ENCODE measurements around the gene ARAP1. TPM values are rescaled to one million over a fixed set of nuclear protein-coding genes. Genes with fewer than 3 reads are reported as not detected.

ARAP1 gene
- total RNA-seq, 1 donor from 2014 or later = 17.6 TPM

DNA sequence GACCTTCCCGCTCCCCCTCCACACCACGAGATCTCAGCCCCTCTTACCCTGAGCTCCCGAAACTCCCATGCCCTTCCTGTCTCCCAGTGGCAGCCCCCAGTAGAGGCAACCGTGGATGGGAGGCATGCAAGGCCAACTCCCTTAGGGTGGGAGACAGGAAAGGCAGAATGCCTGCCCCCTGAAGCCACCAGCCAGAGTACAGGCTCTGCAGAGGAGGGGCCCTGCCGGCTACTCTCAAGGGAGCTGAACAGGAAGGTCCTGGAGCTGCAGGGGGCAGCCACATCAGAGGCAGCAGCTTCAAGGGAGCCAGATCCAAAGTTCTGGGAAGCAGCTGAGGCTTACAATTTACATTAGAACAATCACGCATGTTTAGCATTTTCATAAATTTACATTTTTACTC lies 116.3 kb downstream of the ARAP1 start:
- H3K4me3 ChIP-seq = no peak overlapping the region
- H3K4me1 Mint-ChIP-seq = peaks cover 19% of the 10 kb centered on the region
- H3K27ac ChIP-seq = no peak overlapping the region
- no peak overlapping the region for H3K4me2 ChIP-seq
- peaks cover 4% of the 10 kb centered on the region for H3F3A ChIP-seq (ENCODE audit: low read depth)
- TF ChIP-seq EZH2 (IDR thresholded peaks at IDR 0.05) = no peak
- TF ChIP-seq EZH2phosphoT487 (IDR thresholded peaks at IDR 0.05) = no peak
- TF ChIP-seq, protein P1, sequence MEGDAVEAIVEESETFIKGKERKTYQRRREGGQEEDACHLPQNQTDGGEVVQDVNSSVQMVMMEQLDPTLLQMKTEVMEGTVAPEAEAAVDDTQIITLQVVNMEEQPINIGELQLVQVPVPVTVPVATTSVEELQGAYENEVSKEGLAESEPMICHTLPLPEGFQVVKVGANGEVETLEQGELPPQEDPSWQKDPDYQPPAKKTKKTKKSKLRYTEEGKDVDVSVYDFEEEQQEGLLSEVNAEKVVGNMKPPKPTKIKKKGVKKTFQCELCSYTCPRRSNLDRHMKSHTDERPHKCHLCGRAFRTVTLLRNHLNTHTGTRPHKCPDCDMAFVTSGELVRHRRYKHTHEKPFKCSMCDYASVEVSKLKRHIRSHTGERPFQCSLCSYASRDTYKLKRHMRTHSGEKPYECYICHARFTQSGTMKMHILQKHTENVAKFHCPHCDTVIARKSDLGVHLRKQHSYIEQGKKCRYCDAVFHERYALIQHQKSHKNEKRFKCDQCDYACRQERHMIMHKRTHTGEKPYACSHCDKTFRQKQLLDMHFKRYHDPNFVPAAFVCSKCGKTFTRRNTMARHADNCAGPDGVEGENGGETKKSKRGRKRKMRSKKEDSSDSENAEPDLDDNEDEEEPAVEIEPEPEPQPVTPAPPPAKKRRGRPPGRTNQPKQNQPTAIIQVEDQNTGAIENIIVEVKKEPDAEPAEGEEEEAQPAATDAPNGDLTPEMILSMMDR (IDR thresholded peaks at IDR 0.05) = no peak
- no peaks in the 10 kb centered on the region for H3K9me3 ChIP-seq (ENCODE audit: low read depth)
- H3K27me3 ChIP-seq = peaks cover 44% of the 10 kb centered on the region
- no peaks in the 10 kb centered on the region for H3K36me3 ChIP-seq
- DNase-seq (ENCODE audit: low spot score) = no peak
- H3K27ac Mint-ChIP-seq = no peak overlapping the region
- no peak overlapping the region for H2AFZ ChIP-seq (replicated peaks)
- no peaks in the 10 kb centered on the region for H3K9me3 Mint-ChIP-seq
- H3K9ac ChIP-seq = no peak overlapping the region
- no peaks in the 10 kb centered on the region for H3K36me3 Mint-ChIP-seq
- peaks cover 11% of the 10 kb centered on the region for H3K27me3 Mint-ChIP-seq (ENCODE audit: insufficient read depth, low read depth)
- H4K20me1 ChIP-seq (ENCODE audit: low read depth) = no peaks in the 10 kb centered on the region
- peaks cover 14% of the 10 kb centered on the region for H3K4me1 ChIP-seq
- peak overlapping the region; percentile 65 for H3K4me3 Mint-ChIP-seq
- H3K79me2 ChIP-seq (ENCODE audit: low read depth) = no peaks in the 10 kb centered on the region

GRCh38 chr11:72635309-72635915 lies 116.8 kb downstream of the ARAP1 start:
- Mint-ChIP-seq H3K4me3 (no peak overlapping the region), H3K4me1 (peaks cover 19% of the 10 kb centered on the region), H3K27ac (no peak overlapping the region), H3K9me3 (no peaks in the 10 kb centered on the region), H3K27me3 (ENCODE audit: insufficient read depth, low read depth) (peaks cover 11% of the 10 kb centered on the region), H3K36me3 (no peaks in the 10 kb centered on the region)
- Histone ChIP-seq H2AFZ (replicated peaks) (no peak overlapping the region), H3K27me3 (peaks cover 39% of the 10 kb centered on the region), H3F3A (ENCODE audit: low read depth) (peaks cover 4% of the 10 kb centered on the region), H3K9ac (no peak overlapping the region), H3K9me3 (ENCODE audit: low read depth) (no peaks in the 10 kb centered on the region), H3K4me2 (no peak overlapping the region), H3K4me1 (peaks cover 14% of the 10 kb centered on the region), H4K20me1 (ENCODE audit: low read depth) (no peaks in the 10 kb centered on the region), H3K79me2 (ENCODE audit: low read depth) (no peaks in the 10 kb centered on the region), H3K27ac (no peak overlapping the region), H3K4me3 (no peak overlapping the region), H3K36me3 (no peaks in the 10 kb centered on the region)
- TF ChIP-seq EZH2 (IDR thresholded peaks at IDR 0.05) (no peak), EZH2phosphoT487 (IDR thresholded peaks at IDR 0.05) (no peak)
- TF ChIP-seq, protein P1 (IDR thresholded peaks at IDR 0.05) = no peak
- DNase-seq (ENCODE audit: low spot score) = no peak

Small RNAs within 50 kb of the gene (microRNA-seq; reads per million reads assigned to microRNA genes)
- gene MIR4692 = not detected

Small RNAs within 50 kb of the gene (small RNA-seq; reads per million reads assigned to genes)
- not detected for gene MIR4692
- gene RF00019 = not detected

Other genes starting within 250 kb of the ARAP1 start
- gene PDE2A, start 78.0 kb downstream of the ARAP1 start, total RNA-seq (ENCODE audit: low replicate concordance) = 0.11 and 2.3 TPM in 2 replicates
- gene STARD10, start 41.6 kb upstream of the ARAP1 start, total RNA-seq (ENCODE audit: low replicate concordance) = 13.0 and 17.7 TPM in 2 replicates
- 20.5 and 38.0 TPM in 2 replicates for gene ATG16L2, start 62.0 kb upstream of the ARAP1 start, total RNA-seq (ENCODE audit: low replicate concordance)